ENCODE results near the gene TACR2. TPM values are rescaled to one million over a fixed set of nuclear protein-coding genes. Genes with fewer than 3 reads are reported as not detected.
A peak's percentile ranks its signal among the peaks of the same experiment; 100 is the strongest.

TACR2 gene
- total RNA-seq (2014; rRNA removed; shearing (Covaris generic)), result 0.54 TPM in 1 of 2 replicates, not detected in the other
- not detected in 2 replicates for polyA plus RNA-seq (2016; fragmentation: Nextera tagmentation; extraction: Ambion mirVana)
- long read RNA-seq, result 0 reads

DNA sequence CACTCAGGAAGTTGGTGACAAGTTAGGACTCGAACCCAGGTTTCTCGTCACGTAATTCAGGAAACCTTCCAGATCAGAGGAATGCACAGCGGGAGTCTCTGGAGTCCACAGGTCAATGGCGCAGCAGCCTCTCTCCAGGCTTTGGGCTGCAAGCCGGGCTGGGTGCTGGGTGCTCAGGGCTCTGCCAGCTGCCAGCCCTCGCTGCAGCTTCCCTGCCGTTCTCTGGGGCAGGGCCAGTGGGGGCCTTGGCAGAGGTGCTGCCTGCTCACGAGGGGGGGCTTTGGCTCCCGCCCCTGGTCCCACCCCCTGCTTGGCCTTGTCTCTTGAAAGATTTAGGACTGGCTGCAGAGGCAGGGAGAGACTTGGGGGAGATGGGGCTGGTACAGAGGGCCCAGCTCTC lies at the start of gene TACR2:
Gene TACR2 (minus strand): TSS at position 224 of the 400 bp plus-strand sequence. CDS start 595 bp downstream, outside the sequence.
- Histone ChIP-seq H3K27ac (ENCODE audit: low read depth) (no peak within 1 kb of the TSS), H3K36me3 (ENCODE audit: insufficient read depth) (no peaks in the 10 kb centered on the region), H3K4me3 (no peak within 1 kb of the TSS), H3K27me3 (ENCODE audit: insufficient read depth) (no peaks in the 10 kb centered on the region), H3K9me2 (ENCODE audit: insufficient read depth) (no peaks in the 10 kb centered on the region), H3K79me2 (replicated peaks; ENCODE audit: insufficient read depth) (no peaks in the 10 kb centered on the region), H4K20me1 (replicated peaks; ENCODE audit: insufficient read depth) (no peaks in the 10 kb centered on the region), H3K4me2 (no peak within 1 kb of the TSS), H3K4me1 (ENCODE audit: insufficient read depth) (no peaks in the 10 kb centered on the region), H2AFZ (peak within 1 kb of the TSS; percentile 14; the same call in 1 of the 2 replicates), H3F3A (replicated peaks; ENCODE audit: low read depth) (no peaks in the 10 kb centered on the region)
- no peak for ATAC-seq
- peaks cover 5% of the 10 kb centered on the region for H3K4me1 Mint-ChIP-seq
- no peak for DNase-seq (ENCODE audit: low spot score)
- H3K36me3 Mint-ChIP-seq (ENCODE audit: low read depth), result no peaks in the 10 kb centered on the region
- no peak within 1 kb of the TSS for H3K27ac Mint-ChIP-seq
- no peaks in the 10 kb centered on the region for H3K9me3 Mint-ChIP-seq
- no peak within 1 kb of the TSS for H3K4me3 Mint-ChIP-seq
- H3K27me3 Mint-ChIP-seq (ENCODE audit: insufficient read depth, low read depth, poor library complexity), result peaks cover 6% of the 10 kb centered on the region
- TF ChIP-seq POLR2AphosphoS5 (IDR thresholded peaks at IDR 0.05; ENCODE audit: low read depth), result no peak
- TF ChIP-seq, protein P1, sequence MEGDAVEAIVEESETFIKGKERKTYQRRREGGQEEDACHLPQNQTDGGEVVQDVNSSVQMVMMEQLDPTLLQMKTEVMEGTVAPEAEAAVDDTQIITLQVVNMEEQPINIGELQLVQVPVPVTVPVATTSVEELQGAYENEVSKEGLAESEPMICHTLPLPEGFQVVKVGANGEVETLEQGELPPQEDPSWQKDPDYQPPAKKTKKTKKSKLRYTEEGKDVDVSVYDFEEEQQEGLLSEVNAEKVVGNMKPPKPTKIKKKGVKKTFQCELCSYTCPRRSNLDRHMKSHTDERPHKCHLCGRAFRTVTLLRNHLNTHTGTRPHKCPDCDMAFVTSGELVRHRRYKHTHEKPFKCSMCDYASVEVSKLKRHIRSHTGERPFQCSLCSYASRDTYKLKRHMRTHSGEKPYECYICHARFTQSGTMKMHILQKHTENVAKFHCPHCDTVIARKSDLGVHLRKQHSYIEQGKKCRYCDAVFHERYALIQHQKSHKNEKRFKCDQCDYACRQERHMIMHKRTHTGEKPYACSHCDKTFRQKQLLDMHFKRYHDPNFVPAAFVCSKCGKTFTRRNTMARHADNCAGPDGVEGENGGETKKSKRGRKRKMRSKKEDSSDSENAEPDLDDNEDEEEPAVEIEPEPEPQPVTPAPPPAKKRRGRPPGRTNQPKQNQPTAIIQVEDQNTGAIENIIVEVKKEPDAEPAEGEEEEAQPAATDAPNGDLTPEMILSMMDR (conservative IDR thresholded peaks at IDR 0.05; ENCODE audit: low read depth in 2 of 2), result no peak
- no peak for TF ChIP-seq ZNF114 (CRISPR knock-in tag; IDR thresholded peaks at IDR 0.05)
- no peak for TF ChIP-seq EZH2phosphoT487 (IDR thresholded peaks at IDR 0.05; ENCODE audit: unreplicated experiment)
- TF ChIP-seq, protein P2, sequence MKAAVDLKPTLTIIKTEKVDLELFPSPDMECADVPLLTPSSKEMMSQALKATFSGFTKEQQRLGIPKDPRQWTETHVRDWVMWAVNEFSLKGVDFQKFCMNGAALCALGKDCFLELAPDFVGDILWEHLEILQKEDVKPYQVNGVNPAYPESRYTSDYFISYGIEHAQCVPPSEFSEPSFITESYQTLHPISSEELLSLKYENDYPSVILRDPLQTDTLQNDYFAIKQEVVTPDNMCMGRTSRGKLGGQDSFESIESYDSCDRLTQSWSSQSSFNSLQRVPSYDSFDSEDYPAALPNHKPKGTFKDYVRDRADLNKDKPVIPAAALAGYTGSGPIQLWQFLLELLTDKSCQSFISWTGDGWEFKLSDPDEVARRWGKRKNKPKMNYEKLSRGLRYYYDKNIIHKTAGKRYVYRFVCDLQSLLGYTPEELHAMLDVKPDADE (IDR thresholded peaks at IDR 0.05), result no peak
- no peak for TF ChIP-seq JUNB (IDR thresholded peaks at IDR 0.05; ENCODE audit: unreplicated experiment)
- no peak for TF ChIP-seq EZH2 (IDR thresholded peaks at IDR 0.05; ENCODE audit: low read depth, unreplicated experiment)
- TF ChIP-seq, protein P3, sequence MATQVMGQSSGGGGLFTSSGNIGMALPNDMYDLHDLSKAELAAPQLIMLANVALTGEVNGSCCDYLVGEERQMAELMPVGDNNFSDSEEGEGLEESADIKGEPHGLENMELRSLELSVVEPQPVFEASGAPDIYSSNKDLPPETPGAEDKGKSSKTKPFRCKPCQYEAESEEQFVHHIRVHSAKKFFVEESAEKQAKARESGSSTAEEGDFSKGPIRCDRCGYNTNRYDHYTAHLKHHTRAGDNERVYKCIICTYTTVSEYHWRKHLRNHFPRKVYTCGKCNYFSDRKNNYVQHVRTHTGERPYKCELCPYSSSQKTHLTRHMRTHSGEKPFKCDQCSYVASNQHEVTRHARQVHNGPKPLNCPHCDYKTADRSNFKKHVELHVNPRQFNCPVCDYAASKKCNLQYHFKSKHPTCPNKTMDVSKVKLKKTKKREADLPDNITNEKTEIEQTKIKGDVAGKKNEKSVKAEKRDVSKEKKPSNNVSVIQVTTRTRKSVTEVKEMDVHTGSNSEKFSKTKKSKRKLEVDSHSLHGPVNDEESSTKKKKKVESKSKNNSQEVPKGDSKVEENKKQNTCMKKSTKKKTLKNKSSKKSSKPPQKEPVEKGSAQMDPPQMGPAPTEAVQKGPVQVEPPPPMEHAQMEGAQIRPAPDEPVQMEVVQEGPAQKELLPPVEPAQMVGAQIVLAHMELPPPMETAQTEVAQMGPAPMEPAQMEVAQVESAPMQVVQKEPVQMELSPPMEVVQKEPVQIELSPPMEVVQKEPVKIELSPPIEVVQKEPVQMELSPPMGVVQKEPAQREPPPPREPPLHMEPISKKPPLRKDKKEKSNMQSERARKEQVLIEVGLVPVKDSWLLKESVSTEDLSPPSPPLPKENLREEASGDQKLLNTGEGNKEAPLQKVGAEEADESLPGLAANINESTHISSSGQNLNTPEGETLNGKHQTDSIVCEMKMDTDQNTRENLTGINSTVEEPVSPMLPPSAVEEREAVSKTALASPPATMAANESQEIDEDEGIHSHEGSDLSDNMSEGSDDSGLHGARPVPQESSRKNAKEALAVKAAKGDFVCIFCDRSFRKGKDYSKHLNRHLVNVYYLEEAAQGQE (IDR thresholded peaks at IDR 0.05; ENCODE audit: unreplicated experiment), result no peak
- TF ChIP-seq, protein P4, sequence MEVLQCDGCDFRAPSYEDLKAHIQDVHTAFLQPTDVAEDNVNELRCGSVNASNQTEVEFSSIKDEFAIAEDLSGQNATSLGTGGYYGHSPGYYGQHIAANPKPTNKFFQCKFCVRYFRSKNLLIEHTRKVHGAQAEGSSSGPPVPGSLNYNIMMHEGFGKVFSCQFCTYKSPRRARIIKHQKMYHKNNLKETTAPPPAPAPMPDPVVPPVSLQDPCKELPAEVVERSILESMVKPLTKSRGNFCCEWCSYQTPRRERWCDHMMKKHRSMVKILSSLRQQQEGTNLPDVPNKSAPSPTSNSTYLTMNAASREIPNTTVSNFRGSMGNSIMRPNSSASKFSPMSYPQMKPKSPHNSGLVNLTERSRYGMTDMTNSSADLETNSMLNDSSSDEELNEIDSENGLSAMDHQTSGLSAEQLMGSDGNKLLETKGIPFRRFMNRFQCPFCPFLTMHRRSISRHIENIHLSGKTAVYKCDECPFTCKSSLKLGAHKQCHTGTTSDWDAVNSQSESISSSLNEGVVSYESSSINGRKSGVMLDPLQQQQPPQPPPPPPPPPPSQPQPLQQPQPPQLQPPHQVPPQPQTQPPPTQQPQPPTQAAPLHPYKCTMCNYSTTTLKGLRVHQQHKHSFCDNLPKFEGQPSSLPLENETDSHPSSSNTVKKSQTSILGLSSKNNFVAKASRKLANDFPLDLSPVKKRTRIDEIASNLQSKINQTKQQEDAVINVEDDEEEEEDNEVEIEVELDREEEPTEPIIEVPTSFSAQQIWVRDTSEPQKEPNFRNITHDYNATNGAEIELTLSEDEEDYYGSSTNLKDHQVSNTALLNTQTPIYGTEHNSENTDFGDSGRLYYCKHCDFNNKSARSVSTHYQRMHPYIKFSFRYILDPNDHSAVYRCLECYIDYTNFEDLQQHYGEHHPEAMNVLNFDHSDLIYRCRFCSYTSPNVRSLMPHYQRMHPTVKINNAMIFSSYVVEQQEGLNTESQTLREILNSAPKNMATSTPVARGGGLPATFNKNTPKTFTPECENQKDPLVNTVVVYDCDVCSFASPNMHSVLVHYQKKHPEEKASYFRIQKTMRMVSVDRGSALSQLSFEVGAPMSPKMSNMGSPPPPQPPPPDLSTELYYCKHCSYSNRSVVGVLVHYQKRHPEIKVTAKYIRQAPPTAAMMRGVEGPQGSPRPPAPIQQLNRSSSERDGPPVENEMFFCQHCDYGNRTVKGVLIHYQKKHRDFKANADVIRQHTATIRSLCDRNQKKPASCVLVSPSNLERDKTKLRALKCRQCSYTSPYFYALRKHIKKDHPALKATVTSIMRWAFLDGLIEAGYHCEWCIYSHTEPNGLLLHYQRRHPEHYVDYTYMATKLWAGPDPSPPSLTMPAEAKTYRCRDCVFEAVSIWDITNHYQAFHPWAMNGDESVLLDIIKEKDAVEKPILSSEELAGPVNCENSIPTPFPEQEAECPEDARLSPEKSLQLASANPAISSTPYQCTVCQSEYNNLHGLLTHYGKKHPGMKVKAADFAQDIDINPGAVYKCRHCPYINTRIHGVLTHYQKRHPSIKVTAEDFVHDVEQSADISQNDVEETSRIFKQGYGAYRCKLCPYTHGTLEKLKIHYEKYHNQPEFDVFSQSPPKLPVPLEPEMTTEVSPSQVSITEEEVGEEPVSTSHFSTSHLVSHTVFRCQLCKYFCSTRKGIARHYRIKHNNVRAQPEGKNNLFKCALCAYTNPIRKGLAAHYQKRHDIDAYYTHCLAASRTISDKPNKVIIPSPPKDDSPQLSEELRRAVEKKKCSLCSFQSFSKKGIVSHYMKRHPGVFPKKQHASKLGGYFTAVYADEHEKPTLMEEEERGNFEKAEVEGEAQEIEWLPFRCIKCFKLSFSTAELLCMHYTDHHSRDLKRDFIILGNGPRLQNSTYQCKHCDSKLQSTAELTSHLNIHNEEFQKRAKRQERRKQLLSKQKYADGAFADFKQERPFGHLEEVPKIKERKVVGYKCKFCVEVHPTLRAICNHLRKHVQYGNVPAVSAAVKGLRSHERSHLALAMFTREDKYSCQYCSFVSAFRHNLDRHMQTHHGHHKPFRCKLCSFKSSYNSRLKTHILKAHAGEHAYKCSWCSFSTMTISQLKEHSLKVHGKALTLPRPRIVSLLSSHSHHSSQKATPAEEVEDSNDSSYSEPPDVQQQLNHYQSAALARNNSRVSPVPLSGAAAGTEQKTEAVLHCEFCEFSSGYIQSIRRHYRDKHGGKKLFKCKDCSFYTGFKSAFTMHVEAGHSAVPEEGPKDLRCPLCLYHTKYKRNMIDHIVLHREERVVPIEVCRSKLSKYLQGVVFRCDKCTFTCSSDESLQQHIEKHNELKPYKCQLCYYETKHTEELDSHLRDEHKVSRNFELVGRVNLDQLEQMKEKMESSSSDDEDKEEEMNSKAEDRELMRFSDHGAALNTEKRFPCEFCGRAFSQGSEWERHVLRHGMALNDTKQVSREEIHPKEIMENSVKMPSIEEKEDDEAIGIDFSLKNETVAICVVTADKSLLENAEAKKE (CRISPR knock-in tag; IDR thresholded peaks at IDR 0.05), result no peak
- no peak for TF ChIP-seq CREB1 (CRISPR knock-in tag; IDR thresholded peaks at IDR 0.05; ENCODE audit: low read depth)
- no peak for TF ChIP-seq STAT1 (IDR thresholded peaks at IDR 0.05; ENCODE audit: unreplicated experiment)
- TF ChIP-seq NANOG (IDR thresholded peaks at IDR 0.05; ENCODE audit: borderline replicate concordance), result no peak
- no peak for TF ChIP-seq ZNF331 (CRISPR knock-in tag; IDR thresholded peaks at IDR 0.05; ENCODE audit: low read depth)

Data from GM23338 (cell line).